Trophoblast cell (in vitro differentiated cells and primary cell): Measurements from ENCODE around the gene LDLRAD4.

Experiments used
- DNase-seq, 2 donors: peaks; one replicate each; pipeline ENCODE4 v3.0.0-alpha.2; 2016
- H2AFZ ChIP-seq: 2 replicates; pipeline ENCODE4 v1.6.1; 2013; ENCODE audit warnings: low read length, moderate library complexity, mild to moderate bottlenecking; ENCODE audit not compliant: insufficient read depth, poor library complexity
- H2AK5ac ChIP-seq: 2 replicates; pipeline ENCODE4 v1.6.1; 2013; ENCODE audit warnings: mild to moderate bottlenecking, low read length
- H2BK120ac ChIP-seq: 2 replicates; pipeline ENCODE4 v1.6.1; 2013; ENCODE audit warnings: low read length, mild to moderate bottlenecking, moderate library complexity; ENCODE audit not compliant: insufficient read depth, poor library complexity
- H2BK12ac ChIP-seq: 2 replicates; pipeline ENCODE4 v1.6.1; 2013; ENCODE audit warnings: mild to moderate bottlenecking, low read length, moderate library complexity
- H2BK5ac ChIP-seq: 2 replicates; pipeline ENCODE4 v1.6.1; 2013; ENCODE audit warnings: low read length, low read depth, moderate library complexity, mild to moderate bottlenecking; ENCODE audit not compliant: poor library complexity
- H3K14ac ChIP-seq: 2 replicates; pipeline ENCODE4 v1.6.1; 2013; ENCODE audit warnings: mild to moderate bottlenecking, low read length
- H3K18ac ChIP-seq: 2 replicates; pipeline ENCODE4 v1.6.1; 2013; ENCODE audit warnings: mild to moderate bottlenecking, low read length
- H3K23ac ChIP-seq: 2 replicates; pipeline ENCODE4 v1.6.1; 2013; ENCODE audit warnings: low read length
- H3K27ac ChIP-seq: 2 replicates; pipeline ENCODE4 v1.5.1; 2013; ENCODE audit warnings: low read depth, mild to moderate bottlenecking, inconsistent platforms, low read length, moderate library complexity
- H3K27me3 ChIP-seq: 2 replicates; pipeline ENCODE4 v1.6.1; 2013; ENCODE audit warnings: inconsistent platforms, mild to moderate bottlenecking, low read length, moderate library complexity; ENCODE audit not compliant: insufficient read depth
- H3K36me3 ChIP-seq, 2 experiments: 1 replicate in 1 of 2; 2 replicates in 1 of 2; pipeline ENCODE4 v1.6.1; 2013; ENCODE audit warnings: low read length in 2 of 2, mild to moderate bottlenecking in 2 of 2, moderate library complexity in 1 of 2; ENCODE audit not compliant: insufficient read depth in 2 of 2, control insufficient read depth in 1 of 2
- H3K4ac ChIP-seq: 2 replicates; pipeline ENCODE4 v1.6.1; 2013; ENCODE audit warnings: low read depth, mild to moderate bottlenecking, low read length, moderate library complexity
- H3K4me1 ChIP-seq, 2 experiments: 1 replicate in 1 of 2; 2 replicates in 1 of 2; pipeline ENCODE4 v1.6.1; 2013; ENCODE audit warnings: low read length in 2 of 2, mild to moderate bottlenecking in 2 of 2, moderate library complexity in 1 of 2; ENCODE audit not compliant: insufficient read depth in 2 of 2, control insufficient read depth in 1 of 2
- H3K4me2 ChIP-seq: 2 replicates; pipeline ENCODE4 v1.6.1; 2013; ENCODE audit warnings: inconsistent platforms, mild to moderate bottlenecking, low read length, moderate library complexity
- H3K4me3 ChIP-seq: 2 replicates; pipeline ENCODE4 v1.5.1; 2013; ENCODE audit warnings: mild to moderate bottlenecking, low read depth, low read length, inconsistent platforms
- H3K79me1 ChIP-seq: one replicate; pipeline ENCODE4 v1.6.1; 2013; ENCODE audit warnings: low read length
- H3K79me2 ChIP-seq: 2 replicates; pipeline ENCODE4 v1.6.1; 2013; ENCODE audit warnings: low read length, mild to moderate bottlenecking; ENCODE audit not compliant: control insufficient read depth, insufficient read depth, poor library complexity
- H3K9ac ChIP-seq: 2 replicates; pipeline ENCODE4 v1.6.1; 2013; ENCODE audit warnings: mild to moderate bottlenecking, low read length
- H3K9me3 ChIP-seq: 2 replicates; pipeline ENCODE4 v1.6.1; 2013; ENCODE audit warnings: low read depth, mild to moderate bottlenecking, control low read depth, inconsistent platforms, low read length; ENCODE audit not compliant: insufficient read depth
- H4K12ac ChIP-seq: 2 replicates; pipeline ENCODE4 v1.6.1; 2013; ENCODE audit warnings: low read depth, mild to moderate bottlenecking, low read length, moderate library complexity
- H4K8ac ChIP-seq: 2 replicates; pipeline ENCODE4 v1.6.1; 2013; ENCODE audit warnings: low read depth, mild to moderate bottlenecking, low read length, moderate library complexity
- H4K91ac ChIP-seq: one replicate; pipeline ENCODE4 v1.6.1; 2013; ENCODE audit warnings: low read depth, mild to moderate bottlenecking, low read length, moderate library complexity
- WGBS: extraction: QIAGEN DNeasy Blood & Tissue Kit; methylation state at CpG from one replicate; pipeline ENCODE4 v1.1.7; 2013; ENCODE audit warnings: missing lambda C conversion rate; ENCODE audit not compliant: insufficient read length, insufficient coverage; ENCODE audit errors: extremely low coverage; 5-methylcytosine and 5-hydroxymethylcytosine counted together

Gene LDLRAD4

GRCh38 chr18:13526519-13526918 is 308.0 kb downstream of the LDLRAD4 start:
- H3K36me3 ChIP-seq = peaks cover 0 to 2% of the 10 kb centered on the region in 2 experiments
- H4K12ac ChIP-seq = no peak overlapping the region
- H3K14ac ChIP-seq = no peak overlapping the region
- H3K18ac ChIP-seq = no peak overlapping the region
- H3K4me2 ChIP-seq = no peak overlapping the region
- no peaks in the 10 kb centered on the region for H3K79me1 ChIP-seq
- no peak overlapping the region for H2BK120ac ChIP-seq
- H3K27ac ChIP-seq = no peak overlapping the region
- DNase-seq = no peak
- H4K8ac ChIP-seq = no peak overlapping the region
- H3K4me1 ChIP-seq = no peaks in the 10 kb centered on the region
- H3K23ac ChIP-seq = no peak overlapping the region
- H2BK12ac ChIP-seq = no peak overlapping the region
- H2AFZ ChIP-seq = no peak overlapping the region
- no peaks in the 10 kb centered on the region for H3K9me3 ChIP-seq
- no CpG with 5 or more reads among the region's 4 CpGs for WGBS
- H3K4me3 ChIP-seq = no peak overlapping the region
- H4K91ac ChIP-seq = no peak overlapping the region
- no peak overlapping the region for H3K9ac ChIP-seq
- no peak overlapping the region for H3K4ac ChIP-seq
- H3K27me3 ChIP-seq = no peaks in the 10 kb centered on the region
- no peak overlapping the region for H2AK5ac ChIP-seq
- H2BK5ac ChIP-seq = no peak overlapping the region
- no peaks in the 10 kb centered on the region for H3K79me2 ChIP-seq

GRCh38 chr18:13527256-13527655 is 308.7 kb downstream of the LDLRAD4 start:
- no CpG with 5 or more reads among the region's 10 CpGs for WGBS
- Histone ChIP-seq H3K18ac (no peak overlapping the region), H4K91ac (no peak overlapping the region), H4K8ac (no peak overlapping the region), H3K4me1 (no peaks in the 10 kb centered on the region), H3K23ac (no peak overlapping the region), H2AFZ (no peak overlapping the region), H3K9ac (no peak overlapping the region), H3K4ac (no peak overlapping the region), H2AK5ac (no peak overlapping the region), H2BK5ac (no peak overlapping the region), H3K4me2 (no peak overlapping the region), H3K36me3 (peaks cover 0 to 2% of the 10 kb centered on the region in 2 experiments), H2BK120ac (no peak overlapping the region), H2BK12ac (no peak overlapping the region), H3K27me3 (no peaks in the 10 kb centered on the region), H3K27ac (no peak overlapping the region), H4K12ac (no peak overlapping the region), H3K4me3 (no peak overlapping the region), H3K14ac (no peak overlapping the region), H3K79me1 (no peaks in the 10 kb centered on the region), H3K79me2 (no peaks in the 10 kb centered on the region), H3K9me3 (no peaks in the 10 kb centered on the region)
- DNase-seq = no peak

GRCh38 chr18:13527730-13528129 is 309.2 kb downstream of the LDLRAD4 start:
- Histone ChIP-seq H3K79me2 (no peaks in the 10 kb centered on the region), H3K4me2 (no peak overlapping the region), H3K4ac (no peak overlapping the region), H3K18ac (no peak overlapping the region), H3K4me3 (no peak overlapping the region), H3K27me3 (no peaks in the 10 kb centered on the region), H2BK120ac (no peak overlapping the region), H3K27ac (no peak overlapping the region), H3K9ac (no peak overlapping the region), H3K23ac (no peak overlapping the region), H3K79me1 (no peaks in the 10 kb centered on the region), H4K12ac (no peak overlapping the region), H2AFZ (no peak overlapping the region), H4K8ac (no peak overlapping the region), H2AK5ac (no peak overlapping the region), H2BK12ac (no peak overlapping the region), H3K36me3 (peaks cover 0 to 2% of the 10 kb centered on the region in 2 experiments), H3K14ac (no peak overlapping the region), H2BK5ac (no peak overlapping the region), H3K4me1 (no peaks in the 10 kb centered on the region), H3K9me3 (no peaks in the 10 kb centered on the region), H4K91ac (no peak overlapping the region)
- no peak for DNase-seq
- WGBS = no CpG with 5 or more reads among the region's 5 CpGs

- H4K91ac ChIP-seq = no peak overlapping the region
- H3K4me2 ChIP-seq = no peak overlapping the region
- no peak overlapping the region for H3K23ac ChIP-seq
- no peak overlapping the region for H2AK5ac ChIP-seq
- no peak overlapping the region for H4K8ac ChIP-seq
- WGBS = no CpG with 5 or more reads among the region's 9 CpGs
- no peak overlapping the region for H3K14ac ChIP-seq
- H3K9ac ChIP-seq = no peak overlapping the region
- no peak overlapping the region for H3K4ac ChIP-seq
- no peaks in the 10 kb centered on the region for H3K4me1 ChIP-seq
- no peak overlapping the region for H3K4me3 ChIP-seq
- H3K18ac ChIP-seq = no peak overlapping the region
- peaks cover 0 to 2% of the 10 kb centered on the region in 2 experiments for H3K36me3 ChIP-seq
- no peaks in the 10 kb centered on the region for H3K79me1 ChIP-seq
- no peak overlapping the region for H4K12ac ChIP-seq
- no peak overlapping the region for H2BK5ac ChIP-seq
- no peaks in the 10 kb centered on the region for H3K79me2 ChIP-seq
- H2BK120ac ChIP-seq = no peak overlapping the region
- H2AFZ ChIP-seq = no peak overlapping the region
- no peaks in the 10 kb centered on the region for H3K9me3 ChIP-seq
- DNase-seq = no peak
- H3K27me3 ChIP-seq = no peaks in the 10 kb centered on the region
- no peak overlapping the region for H3K27ac ChIP-seq
- H2BK12ac ChIP-seq = no peak overlapping the region
Measured at GRCh38 chr18:13528739-13529392, 310.3 kb downstream of the LDLRAD4 start.
